LNCAP (cell line): ENCODE measurements around the gene EHBP1.

Source experiments
- TF ChIP-seq, protein P1 (sequence below): fragments of 450-650 bp; IDR thresholded peaks from 2 replicates; pipeline ENCODE4 v1.5.1; 2017; ENCODE audit warnings: mild to moderate bottlenecking

The EHBP1 gene

GRCh38 chr2:62928015-62928414 lies 222.5 kb downstream of the EHBP1 start:
- TF ChIP-seq, protein P1, sequence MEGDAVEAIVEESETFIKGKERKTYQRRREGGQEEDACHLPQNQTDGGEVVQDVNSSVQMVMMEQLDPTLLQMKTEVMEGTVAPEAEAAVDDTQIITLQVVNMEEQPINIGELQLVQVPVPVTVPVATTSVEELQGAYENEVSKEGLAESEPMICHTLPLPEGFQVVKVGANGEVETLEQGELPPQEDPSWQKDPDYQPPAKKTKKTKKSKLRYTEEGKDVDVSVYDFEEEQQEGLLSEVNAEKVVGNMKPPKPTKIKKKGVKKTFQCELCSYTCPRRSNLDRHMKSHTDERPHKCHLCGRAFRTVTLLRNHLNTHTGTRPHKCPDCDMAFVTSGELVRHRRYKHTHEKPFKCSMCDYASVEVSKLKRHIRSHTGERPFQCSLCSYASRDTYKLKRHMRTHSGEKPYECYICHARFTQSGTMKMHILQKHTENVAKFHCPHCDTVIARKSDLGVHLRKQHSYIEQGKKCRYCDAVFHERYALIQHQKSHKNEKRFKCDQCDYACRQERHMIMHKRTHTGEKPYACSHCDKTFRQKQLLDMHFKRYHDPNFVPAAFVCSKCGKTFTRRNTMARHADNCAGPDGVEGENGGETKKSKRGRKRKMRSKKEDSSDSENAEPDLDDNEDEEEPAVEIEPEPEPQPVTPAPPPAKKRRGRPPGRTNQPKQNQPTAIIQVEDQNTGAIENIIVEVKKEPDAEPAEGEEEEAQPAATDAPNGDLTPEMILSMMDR = no peak

- TF ChIP-seq, protein P1 = no peak
Measured at GRCh38 chr2:62931536-62931935, 226.0 kb downstream of the EHBP1 start.

- TF ChIP-seq, protein P1 = no peak
Measured at GRCh38 chr2:62933398-62933917, 227.9 kb downstream of the EHBP1 start.

DNA sequence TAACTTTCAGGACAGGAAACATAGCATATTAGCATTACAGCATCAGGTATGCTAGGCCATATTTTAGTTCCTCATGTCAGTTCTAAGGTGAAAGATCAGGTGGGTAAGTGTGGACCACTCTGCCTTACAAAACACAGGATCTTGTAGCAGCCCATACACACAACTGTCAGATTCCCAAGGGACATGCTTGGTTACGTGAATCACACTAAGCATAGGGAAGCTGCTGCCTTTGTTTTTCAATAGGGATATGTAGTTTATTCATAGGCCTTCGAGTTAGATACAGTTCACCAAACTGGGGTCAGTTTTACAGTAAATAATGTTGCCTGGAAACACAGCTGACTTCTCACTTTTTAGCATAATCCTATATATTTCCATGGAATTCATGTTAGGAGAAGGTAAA lies 229.0 kb downstream of the EHBP1 start:
- TF ChIP-seq, protein P1 = no peak

DNA sequence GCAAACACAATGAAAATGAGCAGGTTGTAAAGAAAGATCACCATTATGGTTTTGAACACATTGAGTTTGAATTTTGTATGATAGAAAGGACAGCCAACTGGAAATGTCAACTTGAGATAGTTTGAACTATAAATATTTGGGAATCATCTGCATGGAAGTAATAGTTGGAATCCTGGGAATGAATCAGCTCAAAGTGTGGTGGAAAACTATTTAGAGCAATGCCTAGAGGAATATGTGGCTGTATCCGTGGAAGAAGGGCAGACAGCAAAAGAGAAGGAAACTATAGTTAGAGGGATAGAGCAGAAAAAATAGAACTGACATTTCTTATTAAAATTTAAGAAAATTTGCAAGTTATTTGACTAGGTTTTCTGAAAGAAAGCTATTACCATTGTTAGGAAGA lies 232.6 kb downstream of the EHBP1 start:
- TF ChIP-seq, protein P1 = no peak

DNA sequence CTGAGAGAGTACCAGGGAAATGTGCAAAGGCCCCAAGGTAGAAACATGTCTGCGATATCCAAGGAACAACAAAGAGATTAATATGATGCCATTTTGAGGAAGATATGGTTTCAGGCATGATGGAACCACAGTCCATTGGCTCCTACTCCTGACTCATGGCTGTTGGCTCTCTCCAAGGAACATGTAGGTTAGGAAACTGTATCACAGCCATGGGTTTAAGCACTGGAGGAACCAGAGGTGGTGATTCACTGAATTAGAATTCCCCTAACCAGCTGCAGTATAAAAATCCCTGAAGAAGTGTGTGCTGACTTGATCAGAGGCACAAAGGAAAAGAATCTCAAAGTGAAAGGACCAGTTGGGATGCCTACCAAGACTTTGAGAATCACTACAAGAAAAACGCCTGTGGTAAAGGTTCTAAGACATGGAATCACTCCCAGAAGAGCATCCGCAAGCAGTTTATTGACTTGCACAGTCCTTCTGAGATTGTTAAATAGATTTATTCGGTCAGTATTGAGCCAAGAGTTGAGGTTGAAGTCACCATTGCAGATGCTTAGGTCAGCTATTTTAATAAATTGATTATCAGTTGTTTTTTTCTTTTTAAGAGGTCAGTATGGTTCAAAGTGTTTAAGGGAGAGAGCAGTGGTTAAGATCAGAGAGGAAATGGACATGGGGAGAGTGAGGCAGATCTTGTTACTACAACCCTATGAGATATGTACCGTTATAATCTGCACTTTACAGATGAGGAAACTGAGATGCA lies 234.4 kb downstream of the EHBP1 start:
- TF ChIP-seq, protein P1 = no peak

DNA sequence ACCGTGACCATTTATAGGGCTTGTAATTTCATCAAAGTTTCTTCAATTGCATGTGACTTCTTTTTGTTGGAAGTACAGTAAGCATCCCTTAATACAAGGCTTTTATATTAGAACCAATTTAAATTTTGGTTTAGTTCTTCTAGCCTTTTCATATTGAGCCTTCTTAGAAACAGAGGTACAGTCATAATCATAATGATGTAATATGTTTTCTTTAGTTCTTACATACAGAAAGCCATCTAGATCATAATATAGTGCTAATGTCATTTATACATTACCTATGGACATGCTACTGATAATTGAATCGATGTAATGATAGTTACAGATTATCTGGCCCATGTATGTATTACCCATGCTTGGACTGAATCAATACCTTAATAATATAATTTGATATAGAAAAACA lies 235.2 kb downstream of the EHBP1 start:
- TF ChIP-seq, protein P1 = no peak

GRCh38 chr2:62941413-62941812 lies 235.9 kb downstream of the EHBP1 start:
- TF ChIP-seq, protein P1 = peak; percentile 10; the same call in 1 of the 2 replicates
